GM23338 (cell line): ENCODE data around the gene SNX15. TPM values are rescaled to one million over a fixed set of nuclear protein-coding genes. Genes with fewer than 3 reads are reported as not detected.

Experiments
- ATAC-seq: fragments of 200-7000 bp; cut with Tn5 transposase; 3 replicates; pipeline ENCODE4 v1.9.1; 2020
- DNase-seq: peaks from one replicate; pipeline ENCODE4 v3.0.0-alpha.2; 2015; ENCODE audit warnings: low spot score
- H2AFZ ChIP-seq: fragments of 200-600 bp; sonication (generic); 2 replicates; pipeline ENCODE4 v1.8.0; 2016; ENCODE audit warnings: antibody characterized with exemption, mild to moderate bottlenecking, moderate library complexity
- H3F3A ChIP-seq: fragments of 200-600 bp; sonication (generic); replicated peaks from 2 replicates; pipeline ENCODE4 v1.8.0; 2017; ENCODE audit warnings: antibody characterized with exemption, mixed run types, low read depth
- H3K27ac ChIP-seq: fragments of 200-600 bp; sonication (generic); 2 replicates; pipeline ENCODE4 v1.6.1; 2016; ENCODE audit warnings: low read depth
- H3K27me3 ChIP-seq: fragments of 200-600 bp; sonication (generic); 2 replicates; pipeline ENCODE4 v1.8.0; 2016; ENCODE audit warnings: mild to moderate bottlenecking, mixed run types, moderate library complexity; ENCODE audit not compliant: insufficient read depth
- H3K36me3 ChIP-seq: fragments of 200-600 bp; sonication (generic); 2 replicates; pipeline ENCODE4 v1.8.0; 2016; ENCODE audit warnings: mild to moderate bottlenecking; ENCODE audit not compliant: insufficient read depth
- H3K4me1 ChIP-seq: fragments of 200-600 bp; sonication (generic); 2 replicates; pipeline ENCODE4 v1.8.0; 2016; ENCODE audit warnings: mild to moderate bottlenecking, moderate library complexity; ENCODE audit not compliant: insufficient read depth
- H3K4me2 ChIP-seq: fragments of 200-600 bp; sonication (generic); 2 replicates; pipeline ENCODE4 v1.7.1; 2017; ENCODE audit warnings: mixed run types
- H3K4me3 ChIP-seq: fragments of 200-600 bp; sonication (generic); 2 replicates; pipeline ENCODE4 v1.6.1; 2016; ENCODE audit warnings: mixed run types
- H3K79me2 ChIP-seq: fragments of 200-600 bp; sonication (generic); replicated peaks from 2 replicates; pipeline ENCODE4 v1.8.0; 2017; ENCODE audit warnings: mild to moderate bottlenecking; ENCODE audit not compliant: insufficient read depth
- H3K9me2 ChIP-seq: fragments of 200-600 bp; sonication (generic); 2 replicates; pipeline ENCODE4 v1.8.0; 2017; ENCODE audit not compliant: insufficient read depth
- H4K20me1 ChIP-seq: fragments of 200-600 bp; sonication (generic); replicated peaks from 2 replicates; pipeline ENCODE4 v1.8.0; 2017; ENCODE audit warnings: mild to moderate bottlenecking; ENCODE audit not compliant: insufficient read depth
- H3K27ac Mint-ChIP-seq: 2 replicates; pipeline ENCODE4 v1.8.0; 2020; ENCODE audit warnings: inconsistent platforms, mild to moderate bottlenecking, moderate library complexity, mixed read lengths
- H3K27me3 Mint-ChIP-seq: 3 replicates; pipeline ENCODE4 v1.8.0; 2022; ENCODE audit warnings: low read depth, mild to moderate bottlenecking, moderate library complexity, mixed read lengths, inconsistent platforms; ENCODE audit not compliant: insufficient read depth, poor library complexity
- H3K36me3 Mint-ChIP-seq: 3 replicates; pipeline ENCODE4 v1.8.0; 2021; ENCODE audit warnings: low read depth, mild to moderate bottlenecking, inconsistent platforms, moderate library complexity, mixed read lengths
- H3K4me1 Mint-ChIP-seq: 3 replicates; pipeline ENCODE4 v1.8.0; 2020; ENCODE audit warnings: mild to moderate bottlenecking, inconsistent platforms, mixed read lengths
- H3K4me3 Mint-ChIP-seq: 3 replicates; pipeline ENCODE4 v1.8.0; 2021; ENCODE audit warnings: moderate library complexity, mild to moderate bottlenecking, inconsistent platforms, mixed read lengths
- H3K9me3 Mint-ChIP-seq: 3 replicates; pipeline ENCODE4 v1.8.0; 2020; ENCODE audit warnings: moderate library complexity, mild to moderate bottlenecking, inconsistent platforms, mixed read lengths
- CREB1 ChIP-seq: fragments of 250-450 bp; sonication (Bioruptor Pico); IDR thresholded peaks from 2 replicates; pipeline ENCODE4 v1.5.0; 2020; ENCODE audit warnings: low read depth, mild to moderate bottlenecking, moderate library complexity
- EZH2 ChIP-seq: fragments of 200-600 bp; sonication (generic); IDR thresholded peaks from one replicate; pipeline ENCODE4 v1.8.0; 2017; ENCODE audit warnings: antibody characterized with exemption, mild to moderate bottlenecking, low read depth; ENCODE audit not compliant: unreplicated experiment
- EZH2phosphoT487 ChIP-seq: fragments of 200-600 bp; sonication (generic); IDR thresholded peaks from one replicate; pipeline ENCODE4 v1.8.1; 2018; ENCODE audit warnings: antibody characterized with exemption; ENCODE audit not compliant: unreplicated experiment
- JUNB ChIP-seq: IDR thresholded peaks from one replicate; pipeline ENCODE4 v1.6.1; 2016; ENCODE audit warnings: antibody characterized with exemption; ENCODE audit not compliant: unreplicated experiment
- POLR2AphosphoS5 ChIP-seq: IDR thresholded peaks from 2 replicates; pipeline ENCODE4 v1.6.1; 2016; ENCODE audit warnings: antibody characterized with exemption, low read depth
- ZNF114 ChIP-seq: fragments of 250-450 bp; sonication (Bioruptor Pico); IDR thresholded peaks from 2 replicates; pipeline ENCODE4 v1.5.0; 2020; ENCODE audit warnings: mild to moderate bottlenecking, moderate library complexity
- ZNF331 ChIP-seq: fragments of 250-450 bp; sonication (Bioruptor Pico); IDR thresholded peaks from 2 replicates; pipeline ENCODE4 v1.5.0; 2020; ENCODE audit warnings: low read depth, mild to moderate bottlenecking, moderate library complexity
- polyA plus RNA-seq: library from polyadenylated mRNA; unstranded; fragments of >200 nt; fragmentation: Nextera tagmentation; extraction: Ambion mirVana; gene quantifications from 2 replicates; pipeline ENCODE4 v1.2.1, GENCODE V29; 2016
- total RNA-seq: library from RNA; depleted of rRNA; stranded (reverse); fragments of >200 nt; shearing (Covaris generic); gene quantifications from 2 replicates; pipeline ENCODE4 v1.2.3, GENCODE V29; 2014
- TF ChIP-seq, protein P1 (sequence below), 2 experiments: fragments of 200-600 bp in 1 of 2; sonication (generic) in 1 of 2; conservative IDR thresholded peaks; 2 replicates each; pipeline versions ENCODE4 v1.5.1 to v1.6.1; 2016 to 2017; ENCODE audit warnings: antibody characterized with exemption in 2 of 2, low read depth in 2 of 2, mild to moderate bottlenecking in 2 of 2, moderate library complexity in 1 of 2

Gene SNX15
- total and polyA plus RNA-seq, 2 experiments from 2014 or later, result 13.0 to 21.4 TPM

DNA sequence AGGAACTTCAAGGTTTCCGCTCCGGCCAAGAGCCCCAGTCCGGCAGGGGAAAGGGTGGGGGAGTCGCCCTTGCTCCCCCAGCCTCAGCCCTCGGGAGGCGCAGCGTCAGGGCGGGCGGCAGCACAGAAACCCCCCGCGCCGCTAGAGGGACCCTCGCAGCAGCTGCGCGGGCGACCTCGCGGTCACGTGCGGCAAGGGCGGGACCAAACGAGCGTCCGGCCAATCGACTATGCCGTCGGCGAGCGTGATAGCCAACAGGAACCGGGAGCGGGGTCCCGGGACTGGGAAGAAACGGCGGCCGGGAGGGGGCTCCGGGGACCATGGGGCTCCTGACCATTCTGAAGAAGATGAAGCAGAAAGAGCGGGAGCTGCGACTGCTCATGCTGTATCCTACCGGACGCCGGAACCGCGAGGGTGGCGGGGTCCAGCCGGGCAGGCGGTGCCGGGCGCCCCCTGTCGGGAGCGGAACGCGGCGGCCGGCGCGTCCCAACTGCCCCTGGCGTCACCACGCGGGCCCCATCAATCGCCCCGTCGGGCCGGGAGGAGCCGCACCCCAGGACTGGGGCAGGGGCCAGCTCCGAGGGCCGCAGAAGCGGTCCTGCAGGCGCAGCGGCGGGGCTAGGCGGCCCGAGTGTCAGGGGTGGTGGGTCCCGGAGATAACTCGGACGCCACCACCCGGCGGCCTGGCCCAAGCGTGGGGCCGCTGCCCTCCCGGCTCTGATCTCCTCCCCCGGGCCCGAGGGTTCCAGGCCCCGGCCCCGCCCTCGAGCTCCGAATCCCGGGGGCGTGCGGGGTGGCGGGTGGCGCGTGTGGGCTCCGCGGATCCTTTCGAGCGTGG lies 13.1 kb upstream of the SNX15 start, which contains the start of gene ARL2:
ARL2 (plus strand) TSS at position 273 of the 838 bp plus-strand sequence; CDS start at position 321, 48 bp downstream.
- Histone ChIP-seq H3K4me1 (no peaks in the 10 kb centered on the region; the same call in 1 of the 2 replicates), H2AFZ (peak within 1 kb of the TSS; percentile 95), H4K20me1 (0 out of 2 replicates have a peak, but pooled peaks cover 2% of the 10 kb centered on the region), H3K36me3 (no peaks in the 10 kb centered on the region), H3F3A (peaks cover 20% of the 10 kb centered on the region; the same call in 1 of the 2 replicates), H3K27ac (peak within 1 kb of the TSS; percentile 99), H3K4me3 (peak within 1 kb of the TSS; percentile 88), H3K4me2 (peak within 1 kb of the TSS; percentile 99), H3K79me2 (peaks cover 11% of the 10 kb centered on the region; the same call in 1 of the 2 replicates), H3K27me3 (no peaks in the 10 kb centered on the region), H3K9me2 (no peaks in the 10 kb centered on the region)
- peak within 1 kb of the TSS; percentile 86 for H3K4me3 Mint-ChIP-seq
- peaks cover 15% of the 10 kb centered on the region for H3K27me3 Mint-ChIP-seq
- TF ChIP-seq, protein P1, sequence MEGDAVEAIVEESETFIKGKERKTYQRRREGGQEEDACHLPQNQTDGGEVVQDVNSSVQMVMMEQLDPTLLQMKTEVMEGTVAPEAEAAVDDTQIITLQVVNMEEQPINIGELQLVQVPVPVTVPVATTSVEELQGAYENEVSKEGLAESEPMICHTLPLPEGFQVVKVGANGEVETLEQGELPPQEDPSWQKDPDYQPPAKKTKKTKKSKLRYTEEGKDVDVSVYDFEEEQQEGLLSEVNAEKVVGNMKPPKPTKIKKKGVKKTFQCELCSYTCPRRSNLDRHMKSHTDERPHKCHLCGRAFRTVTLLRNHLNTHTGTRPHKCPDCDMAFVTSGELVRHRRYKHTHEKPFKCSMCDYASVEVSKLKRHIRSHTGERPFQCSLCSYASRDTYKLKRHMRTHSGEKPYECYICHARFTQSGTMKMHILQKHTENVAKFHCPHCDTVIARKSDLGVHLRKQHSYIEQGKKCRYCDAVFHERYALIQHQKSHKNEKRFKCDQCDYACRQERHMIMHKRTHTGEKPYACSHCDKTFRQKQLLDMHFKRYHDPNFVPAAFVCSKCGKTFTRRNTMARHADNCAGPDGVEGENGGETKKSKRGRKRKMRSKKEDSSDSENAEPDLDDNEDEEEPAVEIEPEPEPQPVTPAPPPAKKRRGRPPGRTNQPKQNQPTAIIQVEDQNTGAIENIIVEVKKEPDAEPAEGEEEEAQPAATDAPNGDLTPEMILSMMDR (conservative IDR thresholded peaks at IDR 0.05; ENCODE audit: low read depth in 2 of 2), result peak; percentile 48 to 62
- TF ChIP-seq EZH2 (no peak), CREB1 (CRISPR knock-in tag) (peak; percentile 80), ZNF331 (no peak), EZH2phosphoT487 (no peak), ZNF114 (CRISPR knock-in tag) (no peak), POLR2AphosphoS5 (peak; percentile 58; the same call in 1 of the 2 replicates)
- peaks cover 13% of the 10 kb centered on the region; the same call in 2 of the 3 replicates for H3K4me1 Mint-ChIP-seq
- H3K27ac Mint-ChIP-seq, result peak within 1 kb of the TSS; percentile 96
- ATAC-seq, result peak; percentile 82
- H3K9me3 Mint-ChIP-seq, result no peaks in the 10 kb centered on the region; the same call in 2 of the 3 replicates
- H3K36me3 Mint-ChIP-seq, result peaks cover 24% of the 10 kb centered on the region
- DNase-seq, result peak; percentile 95

DNA sequence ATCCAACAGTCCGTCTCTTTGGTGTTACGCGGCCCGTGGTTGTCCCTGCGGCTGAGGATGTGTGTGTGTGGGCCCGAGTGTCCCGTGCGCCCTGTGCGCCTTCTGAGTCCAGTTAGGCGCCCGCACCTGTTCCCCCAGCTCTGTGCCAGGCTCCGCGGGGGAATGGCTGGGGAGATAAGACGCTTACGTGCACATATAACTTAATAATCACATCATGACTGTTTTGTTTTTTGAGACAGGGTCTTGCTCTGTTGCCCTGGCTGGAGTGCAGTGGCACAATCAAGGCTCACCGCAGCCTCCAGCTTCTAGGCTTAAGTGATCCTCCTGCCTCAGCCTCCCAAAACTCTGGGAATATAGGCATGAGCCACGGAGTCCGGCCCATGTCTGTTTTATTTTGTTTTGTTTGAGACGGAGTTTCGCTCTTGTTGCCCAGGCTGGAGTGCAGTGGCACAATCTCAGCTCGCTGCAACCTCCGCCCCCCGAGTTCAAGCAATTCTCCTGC lies 12.5 kb upstream of the SNX15 start:
- Histone ChIP-seq H4K20me1 (0 out of 2 replicates have a peak, but pooled peaks cover 2% of the 10 kb centered on the region), H3K79me2 (peaks cover 11% of the 10 kb centered on the region; the same call in 1 of the 2 replicates), H3K27ac (no peak overlapping the region; the same call in 1 of the 2 replicates), H3K36me3 (no peaks in the 10 kb centered on the region), H3K4me2 (peak overlapping the region; percentile 99), H3K4me1 (no peaks in the 10 kb centered on the region; the same call in 1 of the 2 replicates), H3F3A (peaks cover 20% of the 10 kb centered on the region; the same call in 1 of the 2 replicates), H2AFZ (peak overlapping the region; percentile 93), H3K27me3 (no peaks in the 10 kb centered on the region), H3K9me2 (no peaks in the 10 kb centered on the region), H3K4me3 (peak overlapping the region; percentile 88)
- peaks cover 29% of the 10 kb centered on the region for H3K36me3 Mint-ChIP-seq
- peaks cover 13% of the 10 kb centered on the region; the same call in 2 of the 3 replicates for H3K4me1 Mint-ChIP-seq
- peak; percentile 21 for ATAC-seq
- peak overlapping the region; percentile 84; the same call in 1 of the 2 replicates for H3K27ac Mint-ChIP-seq
- H3K4me3 Mint-ChIP-seq, result peak overlapping the region; percentile 86
- H3K9me3 Mint-ChIP-seq, result no peaks in the 10 kb centered on the region; the same call in 2 of the 3 replicates
- DNase-seq, result no peak
- H3K27me3 Mint-ChIP-seq, result peaks cover 15% of the 10 kb centered on the region
- TF ChIP-seq POLR2AphosphoS5 (no peak), CREB1 (CRISPR knock-in tag) (no peak), JUNB (no peak)
- TF ChIP-seq, protein P1 (conservative IDR thresholded peaks at IDR 0.05; ENCODE audit: low read depth in 2 of 2), result no peak
